Aorta (tissue), 5 donors: ENCODE results near the gene PRDM15. TPM values are rescaled to one million over a fixed set of nuclear protein-coding genes. Genes with fewer than 3 reads are reported as not detected.

Source experiments
- ATAC-seq: fragments of 200-7000 bp; cut with Tn5 transposase; one replicate; pipeline ENCODE4 v1.9.1; 2022; ENCODE audit warnings: moderate library complexity; ENCODE audit not compliant: low FRiP score
- DNase-seq, 2 donors: peaks; one replicate each; pipeline ENCODE4 v3.0.0-alpha.2; 2020
- H3K27ac ChIP-seq, 2 donors: one replicate each; pipeline ENCODE4 v1.5.1; 2013; ENCODE audit warnings: low read length in 2 of 2, mild to moderate bottlenecking in 2 of 2, moderate library complexity in 2 of 2, control low read depth in 1 of 2, inconsistent platforms in 1 of 2, low read depth in 1 of 2
- H3K27me3 ChIP-seq, 2 donors: one replicate each; pipeline ENCODE4 v1.6.1; 2013; ENCODE audit warnings: control low read depth in 1 of 2, low read length in 1 of 2, mild to moderate bottlenecking in 1 of 2, moderate library complexity in 1 of 2; ENCODE audit not compliant: insufficient read depth in 2 of 2, control insufficient read depth in 1 of 2
- H3K36me3 ChIP-seq, 2 donors: one replicate each; pipeline ENCODE4 v1.6.1; 2013; ENCODE audit warnings: control low read depth in 1 of 2, low read length in 1 of 2, mild to moderate bottlenecking in 1 of 2; ENCODE audit not compliant: insufficient read depth in 2 of 2, control insufficient read depth in 1 of 2
- H3K4me1 ChIP-seq, 2 donors: one replicate each; pipeline ENCODE4 v1.6.1; 2013; ENCODE audit warnings: low read length in 2 of 2, control low read depth in 1 of 2, mild to moderate bottlenecking in 1 of 2, moderate library complexity in 1 of 2; ENCODE audit not compliant: insufficient read depth in 2 of 2, control insufficient read depth in 1 of 2
- H3K4me3 ChIP-seq, 2 donors: one replicate each; pipeline ENCODE4 v1.5.1; 2013; ENCODE audit warnings: low read length in 2 of 2, control low read depth in 1 of 2, mild to moderate bottlenecking in 1 of 2
- H3K9me3 ChIP-seq: one replicate; pipeline ENCODE4 v1.6.1; 2013; ENCODE audit warnings: mild to moderate bottlenecking, low read length; ENCODE audit not compliant: control insufficient read depth
- WGBS, 2 donors: extraction: QIAGEN DNeasy Blood & Tissue Kit; methylation state at CpG; one replicate each; pipeline ENCODE4 v1.1.7; 2013; 5-methylcytosine and 5-hydroxymethylcytosine counted together
- intact Hi-C, 2 donors: fragments of 100-400 bp; cut with DNase I; formaldehyde crosslinking; loops; one replicate each; pipeline versions ENCODE4 v1.14.2 to v1.15.0; 2022
- polyA plus RNA-seq, 2 donors: library from polyadenylated mRNA; stranded (reverse); fragments of 200-250 nt; gene quantifications; one replicate each; pipeline ENCODE4 v1.2.3, GENCODE V29; 2013
- total RNA-seq, 2 donors: library from RNA; stranded (reverse); fragmentation: NEBNext Ultra II Directional; extraction: Animal tissue kit (Norgen Biotek cat#: 25700); gene quantifications; one replicate each; pipeline ENCODE4 v1.2.1, GENCODE V29; 2021
- donor health status: healthy with polysubstance abuse.
- donor health status: Bipolar disorder and iron deficiency.
- donor health status: DM: no; HTN: no; CAD: no.
- donor health status: DM: no; HTN: no; CAD: no.
- donor health status: DM: yes; HTN: yes; CAD: no.

The PRDM15 gene
- total and polyA plus RNA-seq, 4 donors: 2.6 to 11.5 (median 7.5) TPM

- no peaks in the 10 kb centered on the region for H3K9me3 ChIP-seq
- H3K27ac ChIP-seq: no peak overlapping the region
- 83 to 89% methylated on average over 6 of the region's 6 CpGs for WGBS, 2 donors
- intact Hi-C loops: no loop called here
- DNase-seq (peak in 1 of 2 donors; percentile 56), ATAC-seq (peak; percentile 30)
- H3K36me3 ChIP-seq: peaks cover 0 to 5% of the 10 kb centered on the region in 2 donors
- H3K27me3 ChIP-seq: no peaks in the 10 kb centered on the region
- no peaks in the 10 kb centered on the region for H3K4me1 ChIP-seq
- no peak overlapping the region for H3K4me3 ChIP-seq
Observed at GRCh38 chr21:41914965-41915364, 35.8 kb upstream of the PRDM15 start.

DNA sequence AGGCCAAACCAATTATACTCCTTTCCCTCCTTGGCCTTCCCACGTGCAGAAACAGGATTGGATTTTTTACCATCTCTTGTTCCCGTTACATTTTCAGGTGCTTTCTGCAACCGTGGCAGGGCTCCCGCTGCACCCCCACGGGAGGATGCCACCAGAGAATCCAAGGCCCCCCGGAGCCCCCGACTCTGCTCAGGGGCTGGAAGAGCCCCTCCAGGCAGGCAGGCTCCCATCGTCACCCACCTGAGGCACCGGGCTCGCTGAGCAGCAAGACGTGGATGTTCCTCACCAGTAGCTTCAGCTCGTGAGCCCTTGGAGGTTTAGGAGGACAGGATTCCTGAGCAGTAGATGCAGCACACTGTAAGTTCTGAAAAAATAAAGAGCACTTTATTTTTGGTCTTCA, 35.2 kb upstream of the PRDM15 start:
- intact Hi-C loops: no loop called here
- 93% methylated on average over 12 of the region's 12 CpGs for WGBS, 2 donors
- peaks cover 0 to 5% of the 10 kb centered on the region in 2 donors for H3K36me3 ChIP-seq
- H3K27ac ChIP-seq: no peak overlapping the region
- H3K27me3 ChIP-seq: no peaks in the 10 kb centered on the region
- H3K4me3 ChIP-seq: no peak overlapping the region
- DNase-seq: peak in 1 of 2 donors; percentile 65
- H3K4me1 ChIP-seq: no peaks in the 10 kb centered on the region
- ATAC-seq: no peak
- H3K9me3 ChIP-seq: no peaks in the 10 kb centered on the region

DNA sequence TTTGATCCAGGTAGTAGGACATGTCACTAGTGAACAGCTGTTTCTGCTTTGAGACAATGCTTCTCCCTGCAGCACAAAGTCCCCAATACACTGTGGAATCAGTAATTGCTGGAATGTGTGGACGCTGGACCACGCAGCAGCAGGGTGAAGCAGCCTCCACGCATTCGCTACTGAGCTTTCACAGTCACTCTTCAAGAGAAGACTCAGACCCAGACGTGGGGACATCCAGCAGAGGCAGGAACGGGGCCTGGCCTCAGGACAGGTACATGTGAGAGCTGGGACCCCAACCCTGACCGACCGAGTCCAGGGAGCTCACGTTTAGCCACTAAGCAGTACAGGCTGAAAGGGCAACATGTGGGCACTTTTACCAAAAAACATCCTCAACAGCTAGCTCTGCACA, 34.1 kb upstream of the PRDM15 start:
- H3K27me3 ChIP-seq: no peaks in the 10 kb centered on the region
- intact Hi-C loops: no loop called here
- 95% methylated on average over 9 of the region's 9 CpGs for WGBS, 2 donors
- no peak overlapping the region for H3K4me3 ChIP-seq
- no peak overlapping the region for H3K27ac ChIP-seq
- H3K36me3 ChIP-seq: peaks cover 0 to 5% of the 10 kb centered on the region in 2 donors
- H3K4me1 ChIP-seq: no peaks in the 10 kb centered on the region
- ATAC-seq (no peak), DNase-seq (peak in 1 of 2 donors; percentile 68)
- H3K9me3 ChIP-seq: no peaks in the 10 kb centered on the region

DNA sequence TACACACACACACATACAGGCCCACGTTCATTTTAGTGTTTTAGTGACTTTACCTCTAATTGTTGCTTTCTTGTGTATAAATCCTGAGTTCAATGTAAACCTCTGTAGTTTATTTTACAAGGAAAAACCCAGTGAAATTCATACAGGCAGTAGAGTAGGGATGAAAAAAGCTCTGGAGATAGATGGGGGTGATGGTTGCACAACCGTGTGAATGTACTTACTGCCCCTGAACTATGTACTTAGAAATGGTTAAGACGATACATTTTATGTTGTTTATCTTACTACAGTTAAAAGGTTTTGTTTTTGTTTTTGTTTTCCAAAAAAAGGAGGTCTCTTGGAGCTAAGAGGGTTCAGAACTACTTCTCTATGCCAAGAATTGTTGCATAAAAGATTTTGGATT, 29.7 kb upstream of the PRDM15 start:
- no peak for ATAC-seq
- Histone ChIP-seq H3K36me3 (peaks cover 0 to 5% of the 10 kb centered on the region in 2 donors), H3K27ac (no peak overlapping the region), H3K4me1 (no peaks in the 10 kb centered on the region), H3K9me3 (no peaks in the 10 kb centered on the region), H3K27me3 (no peaks in the 10 kb centered on the region), H3K4me3 (no peak overlapping the region)
- DNase-seq: no peak
- WGBS, 2 donors: 62 to 71% methylated on average over 3 of the region's 3 CpGs
- intact Hi-C loops: no loop called here

DNA sequence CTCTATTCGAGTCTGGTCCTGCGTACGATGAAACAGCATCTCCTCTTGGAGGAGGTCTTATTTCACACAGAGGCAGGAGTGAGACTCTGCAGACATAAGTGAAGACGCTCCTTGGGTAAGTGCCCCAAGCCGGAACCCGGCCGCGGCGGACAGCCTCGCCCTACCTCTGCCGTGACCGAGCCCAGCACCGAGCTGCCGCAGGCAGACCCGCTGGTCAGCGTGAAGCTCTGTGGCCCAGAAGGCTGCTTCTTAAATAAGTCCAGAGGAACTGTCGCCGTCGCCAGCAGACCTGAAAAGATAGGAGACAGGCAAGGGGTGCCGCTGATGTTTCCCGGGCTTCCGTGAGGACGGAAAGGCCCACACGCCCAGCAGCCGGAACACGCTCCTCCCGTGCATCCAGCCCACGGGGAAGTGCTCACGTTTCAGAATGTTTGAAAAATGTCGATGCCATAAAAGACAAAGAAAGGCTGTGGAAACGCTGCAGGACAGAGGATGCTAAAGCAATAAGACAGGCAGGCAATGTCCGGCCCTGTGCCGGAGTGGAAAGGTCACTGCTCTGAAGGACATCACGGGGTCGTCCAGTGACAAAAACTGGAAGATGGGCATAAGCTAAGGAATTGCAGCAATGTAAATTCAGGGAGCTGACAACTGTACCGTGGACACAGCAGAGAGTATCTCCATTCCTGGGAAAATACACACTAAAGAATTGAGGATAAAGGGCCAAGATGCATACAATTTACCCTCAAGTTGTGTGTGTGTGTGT, 28.5 kb upstream of the PRDM15 start:
- Histone ChIP-seq H3K4me3 (no peak overlapping the region), H3K27me3 (no peaks in the 10 kb centered on the region), H3K9me3 (no peaks in the 10 kb centered on the region), H3K4me1 (no peaks in the 10 kb centered on the region), H3K36me3 (peaks cover 0 to 5% of the 10 kb centered on the region in 2 donors), H3K27ac (no peak overlapping the region)
- ATAC-seq: peak; percentile 11
- intact Hi-C loops: no loop called here
- WGBS, 2 donors: 91 to 92% methylated on average over 36 of the region's 36 CpGs
- DNase-seq: no peak

DNA sequence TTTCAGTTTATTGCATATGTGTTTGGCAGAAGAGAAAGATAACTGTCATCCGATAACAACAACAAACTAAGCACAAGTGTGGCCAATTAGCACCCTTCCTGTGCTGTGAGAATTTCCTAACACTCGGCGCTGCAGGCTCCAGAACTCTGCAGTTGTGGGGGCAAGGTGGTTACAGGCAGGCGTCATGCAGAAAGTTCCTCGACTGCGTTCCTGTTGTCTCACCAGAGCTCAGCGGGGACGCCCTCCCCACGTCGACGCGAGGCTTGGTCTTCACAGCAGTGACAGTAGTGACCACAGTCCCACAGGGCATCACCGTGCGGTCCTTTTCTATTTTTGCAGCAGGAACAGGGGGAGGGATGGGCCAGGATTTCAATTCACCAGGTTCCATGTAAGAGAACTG, 27.6 kb upstream of the PRDM15 start:
- Histone ChIP-seq H3K36me3 (peaks cover 0 to 4% of the 10 kb centered on the region in 2 donors), H3K27me3 (no peaks in the 10 kb centered on the region), H3K27ac (no peak overlapping the region), H3K9me3 (no peaks in the 10 kb centered on the region), H3K4me1 (no peaks in the 10 kb centered on the region), H3K4me3 (no peak overlapping the region)
- intact Hi-C loops: no loop called here
- DNase-seq: no peak
- 88 to 89% methylated on average over 14 of the region's 14 CpGs for WGBS, 2 donors
- no peak for ATAC-seq

GRCh38 chr21:41903559-41904351, 24.6 kb upstream of the PRDM15 start:
- no peak for ATAC-seq
- H3K27me3 ChIP-seq: no peaks in the 10 kb centered on the region
- intact Hi-C loops: no loop called here
- H3K4me1 ChIP-seq: no peaks in the 10 kb centered on the region
- no peak overlapping the region for H3K27ac ChIP-seq
- H3K36me3 ChIP-seq: peaks cover 4% of the 10 kb centered on the region in 2 donors
- no peaks in the 10 kb centered on the region for H3K9me3 ChIP-seq
- no peak overlapping the region for H3K4me3 ChIP-seq
- 85 to 89% methylated on average over 23 of the region's 23 CpGs for WGBS, 2 donors
- no peak for DNase-seq

DNA sequence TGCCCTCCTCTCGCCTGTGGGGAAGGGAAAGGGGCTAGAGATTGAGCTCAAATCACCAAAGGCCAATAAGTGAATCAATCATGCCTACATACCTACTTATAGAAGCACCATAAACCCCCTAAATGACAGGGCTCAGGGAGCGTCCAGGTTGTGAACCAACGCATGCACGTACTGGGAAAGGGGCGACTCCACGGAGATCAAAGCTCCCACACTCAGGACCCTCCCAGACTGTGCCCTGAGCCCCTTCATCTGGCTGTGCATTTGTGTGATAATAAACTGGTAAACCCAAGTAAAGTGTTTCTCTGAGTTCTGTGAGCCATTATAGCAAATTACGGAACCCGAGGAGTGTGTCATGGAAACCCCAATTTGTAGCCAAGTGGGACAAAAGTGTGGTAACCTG, 23.8 kb upstream of the PRDM15 start:
- intact Hi-C loops: no loop called here
- peaks cover 4% of the 10 kb centered on the region in 2 donors for H3K36me3 ChIP-seq

DNA sequence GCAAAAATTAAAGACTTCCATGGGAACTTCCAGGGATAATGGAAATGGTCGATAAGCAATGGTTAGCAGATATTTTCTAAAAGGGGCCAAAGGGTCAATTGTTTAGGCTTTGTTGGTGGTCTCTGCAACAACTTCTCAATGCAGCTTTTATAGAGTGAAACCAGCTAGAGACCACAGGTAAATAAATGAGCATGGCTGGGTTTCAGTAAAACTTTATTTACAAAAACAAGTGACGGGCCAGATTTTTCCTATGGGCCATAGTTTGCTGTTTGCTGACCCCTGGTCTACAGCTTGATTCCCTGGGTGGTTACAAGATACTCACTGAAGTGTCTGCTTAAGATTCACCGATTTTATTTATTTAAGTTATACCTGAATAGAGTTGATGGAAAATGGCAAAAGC, 22.6 kb upstream of the PRDM15 start:
- H3K27me3 ChIP-seq: no peaks in the 10 kb centered on the region
- no peak overlapping the region for H3K27ac ChIP-seq
- no peak for DNase-seq
- H3K9me3 ChIP-seq: no peaks in the 10 kb centered on the region
- ATAC-seq: no peak
- peaks cover 4% of the 10 kb centered on the region in 2 donors for H3K36me3 ChIP-seq
- intact Hi-C loops: no loop called here
- 94 to 95% methylated on average over 3 of the region's 3 CpGs for WGBS, 2 donors
- no peak overlapping the region for H3K4me3 ChIP-seq
- H3K4me1 ChIP-seq: no peaks in the 10 kb centered on the region

More for the DNA sequence above, 23.8 kb upstream of the PRDM15 start:
- no peak overlapping the region for H3K4me3 ChIP-seq
- H3K27ac ChIP-seq: no peak overlapping the region
- DNase-seq: no peak
- H3K27me3 ChIP-seq: no peaks in the 10 kb centered on the region
- no peaks in the 10 kb centered on the region for H3K4me1 ChIP-seq
- H3K9me3 ChIP-seq: no peaks in the 10 kb centered on the region
- ATAC-seq: no peak
- 97% methylated on average over 8 of the region's 8 CpGs for WGBS, 2 donors
